DMS114 treated with DMSO at 0.1 percent for 48 hours (cell line): Measurements from ENCODE around the gene SLC12A7.

ENCODE experiments used
- DNase-seq: peaks from one replicate; lab custom pipeline; 2025; ENCODE audit not compliant: unreplicated experiment; lab: John Stamatoyannopoulos, UW

The SLC12A7 gene

GRCh38 chr5:1038417-1039209 is 73.2 kb downstream of the SLC12A7 start:
- no peak for DNase-seq

DNA sequence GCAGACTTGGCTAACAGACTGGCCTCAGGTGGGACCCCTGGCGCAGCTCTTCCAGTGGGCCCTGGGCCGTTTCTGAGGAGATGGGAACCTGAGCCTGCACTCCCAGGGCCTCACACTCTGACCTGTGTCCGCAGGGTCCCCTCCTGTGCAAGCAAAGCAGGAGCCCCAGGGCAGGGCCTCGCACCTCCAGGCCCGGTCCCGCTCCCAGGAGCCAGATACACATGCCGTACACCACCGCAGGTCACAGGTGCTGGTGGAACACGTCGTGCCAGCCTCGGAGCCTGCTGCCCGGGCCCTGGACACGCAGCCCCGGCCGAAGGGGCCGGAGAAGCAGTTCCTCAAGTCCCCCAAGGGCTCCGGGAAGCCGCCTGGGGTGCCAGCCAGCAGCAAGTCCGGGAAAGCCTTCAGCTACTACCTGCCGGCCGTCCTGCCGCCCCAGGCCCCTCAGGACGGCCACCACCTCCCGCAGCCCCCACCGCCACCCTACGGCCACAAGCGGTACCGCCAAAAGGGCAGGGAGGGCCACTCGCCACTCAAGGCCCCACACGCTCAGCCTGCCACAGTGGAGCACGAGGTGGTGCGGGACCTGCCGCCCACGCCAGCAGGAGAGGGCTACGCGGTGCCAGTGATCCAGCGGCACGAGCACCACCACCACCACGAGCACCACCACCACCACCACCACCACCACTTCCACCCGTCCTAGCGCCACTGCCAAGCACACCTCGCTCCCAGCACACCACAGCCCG is 74.0 kb downstream of the SLC12A7 start:
- no peak for DNase-seq

GRCh38 chr5:1037123-1037670 is 74.7 kb downstream of the SLC12A7 start:
- DNase-seq: no peak

DNA sequence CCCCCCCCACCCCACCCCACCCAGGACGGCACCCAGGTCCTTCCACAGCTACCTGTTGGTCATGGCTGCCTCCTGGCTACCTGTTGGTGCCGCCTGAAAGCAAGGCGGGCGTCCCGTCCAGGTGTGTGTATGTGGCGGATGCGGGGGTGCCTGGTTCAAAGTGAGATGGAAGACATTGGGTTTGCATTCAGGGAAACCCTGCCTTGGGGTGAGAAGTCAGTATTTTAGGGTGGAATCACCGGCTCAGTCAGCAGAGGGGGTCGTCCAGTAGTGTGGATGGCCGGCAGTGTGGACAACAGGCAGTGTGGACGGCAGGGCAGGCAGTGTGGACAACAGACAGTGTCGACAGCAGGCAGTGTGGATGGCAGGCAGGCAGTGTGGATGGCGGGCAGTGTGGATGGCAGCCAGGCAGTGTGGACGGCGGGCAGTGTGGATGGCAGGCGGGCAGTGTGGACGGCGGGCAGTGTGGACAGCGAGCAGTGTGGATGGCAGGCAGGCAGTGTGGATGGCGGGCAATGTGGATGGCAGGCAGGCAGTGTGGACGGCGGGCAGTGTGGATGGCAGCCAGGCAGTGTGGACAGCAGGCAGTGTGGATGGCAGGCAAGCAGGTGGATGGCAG is 75.2 kb downstream of the SLC12A7 start:
- DNase-seq: no peak

GRCh38 chr5:1035421-1036405 is 76.2 kb downstream of the SLC12A7 start:
- DNase-seq: no peak

DNA sequence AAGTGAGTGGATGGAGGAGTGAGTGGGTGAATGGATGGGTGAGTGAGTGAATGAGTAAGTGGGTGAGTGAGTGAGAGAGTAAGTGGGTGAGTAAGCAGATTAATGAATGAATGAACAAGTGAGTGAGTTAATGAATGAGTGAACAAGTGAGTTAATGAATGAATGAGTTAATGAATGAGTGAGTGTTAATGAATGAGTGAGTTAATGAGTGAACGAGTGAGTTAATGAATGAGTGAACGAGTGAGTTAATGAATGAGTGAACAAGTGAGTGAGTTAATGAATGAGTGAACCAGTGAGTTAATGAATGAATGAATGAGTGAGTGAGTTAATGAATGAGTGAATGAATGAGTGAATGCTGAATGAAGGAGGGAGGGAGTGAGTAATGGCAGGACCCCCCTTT is 76.9 kb downstream of the SLC12A7 start:
- no peak for DNase-seq

DNA sequence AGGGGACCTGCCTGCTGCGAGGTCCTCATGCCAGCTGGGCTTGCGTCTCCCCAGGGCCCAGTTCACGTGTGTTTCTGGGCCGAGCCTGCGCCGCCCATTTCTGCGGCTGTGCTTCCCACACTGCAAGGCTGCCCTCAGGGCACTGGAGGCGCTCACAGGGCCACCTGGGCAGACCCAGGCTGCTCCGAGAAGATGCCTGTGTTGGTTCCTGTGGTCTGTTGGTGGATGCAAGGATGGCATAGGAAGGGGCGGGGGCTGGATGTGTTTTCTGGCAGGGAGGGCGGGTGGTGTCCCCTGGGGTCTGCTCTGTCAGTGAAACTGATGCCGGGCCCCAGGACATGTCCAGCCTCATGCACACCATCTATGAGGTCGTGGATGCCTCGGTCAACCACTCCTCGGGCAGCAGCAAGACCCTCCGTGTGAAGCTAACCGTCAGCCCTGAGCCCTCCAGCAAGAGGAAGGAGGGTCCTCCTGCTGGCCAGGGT is 77.4 kb downstream of the SLC12A7 start:
- no peak for DNase-seq

- no peak for DNase-seq
Measured at GRCh38 chr5:1033606-1034420, 78.0 kb downstream of the SLC12A7 start.

DNA sequence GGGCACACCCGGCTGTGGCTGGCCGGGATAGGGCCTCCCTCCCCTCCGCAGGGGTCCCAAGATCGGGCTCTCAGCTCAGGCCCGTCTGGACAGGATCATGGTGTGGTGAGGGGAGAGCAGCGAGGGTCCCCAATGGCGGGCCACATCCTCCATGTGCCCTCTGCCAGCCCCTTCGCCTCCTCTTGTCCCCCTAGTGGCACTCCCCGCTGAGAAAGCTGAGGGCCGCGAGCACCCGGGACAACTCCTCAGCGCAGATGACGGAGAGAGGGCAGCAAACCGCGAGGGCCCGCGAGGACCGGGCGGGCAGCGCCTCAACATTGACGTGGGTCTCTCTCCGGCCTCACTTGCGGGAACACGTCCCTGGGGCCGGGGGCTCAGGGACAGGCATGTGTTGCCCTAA is 78.7 kb downstream of the SLC12A7 start:
- no peak for DNase-seq

DNA sequence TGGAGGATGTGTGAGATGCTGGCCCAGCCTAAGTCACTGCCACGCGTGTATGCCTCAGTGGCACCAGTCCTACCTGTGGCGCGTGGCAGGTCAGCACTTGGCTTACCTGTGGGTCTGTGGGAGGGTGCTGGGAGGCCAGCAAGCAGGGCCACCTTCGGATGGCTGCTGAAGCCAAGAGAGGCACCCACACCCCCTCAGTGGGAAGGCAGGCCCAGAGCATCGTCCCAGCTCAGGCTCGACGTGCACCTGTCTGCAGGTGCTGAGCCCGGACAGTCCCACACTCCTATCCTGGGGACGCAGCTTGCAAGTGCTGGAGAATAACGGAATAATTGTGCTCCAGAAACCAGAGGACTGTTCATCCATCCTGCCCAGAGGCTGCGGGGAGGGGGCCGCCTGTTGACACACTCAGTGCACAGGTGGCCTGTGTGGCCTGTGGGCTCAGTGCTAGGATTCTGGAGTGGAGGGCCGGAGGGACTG is 79.3 kb downstream of the SLC12A7 start:
- DNase-seq: no peak

DNA sequence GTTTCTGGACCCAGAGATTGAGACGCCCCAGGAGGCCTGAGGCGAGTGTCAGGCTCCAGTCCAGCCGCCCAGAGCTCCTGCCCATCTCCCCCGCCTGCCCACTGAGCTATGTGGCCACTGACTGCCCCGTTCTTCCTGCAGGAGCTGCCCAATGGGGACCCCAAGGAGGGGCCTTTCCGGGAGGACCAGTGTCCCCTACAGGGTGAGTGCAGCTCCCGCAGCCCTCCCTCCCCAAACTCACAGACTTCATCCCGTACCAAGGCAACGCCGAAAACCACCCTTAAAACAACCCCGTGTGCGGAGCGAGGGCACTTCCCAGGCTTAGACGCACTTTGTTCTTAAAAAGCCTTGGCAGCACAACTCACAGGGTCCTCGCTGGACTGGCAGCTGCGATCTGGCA is 79.9 kb downstream of the SLC12A7 start:
- DNase-seq: no peak

DNA sequence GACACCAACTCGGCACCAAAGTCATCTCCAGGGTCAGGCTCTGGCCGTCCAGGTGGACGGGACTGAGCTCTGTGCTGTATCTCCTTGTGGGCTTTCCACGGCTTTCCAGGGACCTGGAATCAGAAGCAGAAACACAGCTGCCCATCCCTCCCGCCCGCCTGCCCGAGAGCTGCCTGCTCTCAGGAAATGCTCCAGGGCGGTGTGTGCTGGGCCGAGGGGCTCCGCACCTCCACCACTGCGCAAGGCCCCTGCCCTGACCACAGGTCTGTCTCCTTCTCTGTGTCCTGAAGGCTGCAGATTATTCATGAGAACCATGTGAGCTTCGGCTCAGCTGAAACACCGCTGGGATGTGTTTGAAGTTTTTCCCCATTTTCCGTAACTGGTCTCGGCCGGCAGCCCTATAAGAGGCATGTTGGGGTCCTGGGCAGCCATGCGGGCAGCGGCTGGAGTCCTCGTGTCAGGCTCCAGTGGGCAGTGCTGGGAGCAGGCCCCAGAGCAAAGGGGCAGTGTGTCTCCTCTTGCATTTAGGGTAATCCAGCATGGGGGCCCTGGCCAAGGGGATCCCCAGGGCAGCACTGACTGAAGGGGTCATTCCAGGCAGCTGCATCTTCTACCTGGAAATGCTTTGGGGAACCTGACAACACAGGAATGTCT is 80.4 kb downstream of the SLC12A7 start:
- DNase-seq: no peak

- DNase-seq: no peak
Measured at GRCh38 chr5:1030801-1031271, 81.0 kb downstream of the SLC12A7 start.

DNA sequence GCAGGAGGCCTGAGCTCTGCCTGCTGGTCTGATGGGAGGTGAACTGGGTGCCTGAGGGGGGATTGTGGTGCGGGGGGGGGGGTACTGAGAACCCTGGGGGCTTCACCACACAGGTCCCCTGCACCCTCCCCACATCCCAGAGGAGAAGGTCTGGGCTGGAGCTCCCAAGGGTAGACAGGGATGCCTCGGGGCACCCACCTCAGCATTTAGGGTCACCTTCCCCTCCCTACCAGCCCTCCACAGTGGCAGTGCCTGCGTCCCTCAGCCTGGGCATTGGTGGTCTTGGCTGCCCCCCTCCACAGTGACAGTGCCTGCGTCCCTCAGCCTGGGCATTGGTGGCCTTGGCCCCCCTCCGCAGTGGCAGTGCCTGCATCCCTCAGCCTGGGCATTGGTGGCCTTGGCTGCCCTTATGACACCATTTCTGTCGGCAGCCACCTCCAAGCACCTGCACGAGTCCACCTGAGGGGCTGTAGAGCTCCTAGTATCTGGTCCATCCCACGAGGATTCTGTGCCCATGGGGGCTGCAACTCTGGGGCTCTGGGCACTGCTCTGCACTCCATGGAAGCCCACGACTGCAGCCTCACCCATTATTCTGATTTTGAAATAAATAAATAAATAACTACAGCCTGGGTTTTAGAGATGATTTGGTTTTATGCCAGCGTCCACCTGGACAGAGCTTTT is 81.8 kb downstream of the SLC12A7 start:
- DNase-seq: no peak

- DNase-seq: no peak
Measured at GRCh38 chr5:1029282-1029944, 82.5 kb downstream of the SLC12A7 start.

DNA sequence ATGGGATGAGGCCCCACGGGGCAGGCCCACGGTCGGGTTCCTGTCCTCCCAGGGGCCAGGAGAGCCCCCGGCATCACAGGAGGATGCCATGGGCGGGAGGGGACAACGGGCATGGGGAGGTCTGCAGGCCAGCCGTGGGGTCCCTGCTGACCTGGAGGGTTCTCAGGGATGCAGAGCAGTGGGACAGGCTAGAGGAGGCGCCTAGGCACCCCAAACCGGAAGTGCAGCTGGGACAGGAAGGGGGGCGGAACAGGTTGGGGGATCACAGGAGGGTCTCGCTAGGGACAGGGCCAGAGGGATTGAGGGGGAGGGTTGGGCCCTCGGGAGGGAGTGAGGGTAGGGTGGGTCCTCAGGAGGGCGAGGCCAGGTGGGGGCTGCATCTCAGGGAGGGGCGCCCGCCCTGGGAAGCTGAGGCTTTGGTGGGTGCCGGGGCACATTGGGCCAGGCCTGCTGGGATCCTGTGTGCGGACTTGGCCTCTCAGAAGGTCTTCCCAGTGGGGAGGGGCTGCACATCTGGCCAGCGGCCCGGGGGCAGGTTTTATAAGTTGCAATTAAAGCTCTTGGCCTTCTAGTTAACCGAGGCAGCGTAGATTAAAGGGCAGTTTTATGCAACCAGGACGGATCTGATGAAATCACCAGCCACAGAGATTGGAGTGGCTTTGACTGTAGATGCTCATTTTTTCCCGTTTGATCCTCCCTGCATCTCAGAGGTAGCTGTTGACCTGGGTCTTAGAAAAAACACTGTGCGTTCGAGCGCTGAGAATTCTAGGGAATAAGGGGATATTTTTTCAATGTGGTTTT is 83.2 kb downstream of the SLC12A7 start:
- DNase-seq: no peak
